NCI-H187 (cell line): Measurements from ENCODE around the gene MAP3K8.

Experiments used
- DNase-seq, 2 experiments: peaks; one replicate each; lab custom pipeline; 2025; lab: John Stamatoyannopoulos, UW

MAP3K8 gene

GRCh38 chr10:30490289-30491000, 56.5 kb downstream of the MAP3K8 start:
- no peak for DNase-seq

- no peak for DNase-seq
Measured at GRCh38 chr10:30491204-30491915, 57.4 kb downstream of the MAP3K8 start.

GRCh38 chr10:30491916-30492515, 58.0 kb downstream of the MAP3K8 start:
- no peak for DNase-seq

GRCh38 chr10:30493609-30494530, 59.9 kb downstream of the MAP3K8 start:
- DNase-seq: no peak

GRCh38 chr10:30494558-30494957, 60.6 kb downstream of the MAP3K8 start:
- DNase-seq: no peak

GRCh38 chr10:30495687-30496086, 61.7 kb downstream of the MAP3K8 start:
- no peak for DNase-seq

- no peak for DNase-seq
Measured at GRCh38 chr10:30499816-30500215, 65.8 kb downstream of the MAP3K8 start.

GRCh38 chr10:30500534-30500933, 66.5 kb downstream of the MAP3K8 start:
- no peak for DNase-seq

GRCh38 chr10:30500963-30501504, 67.0 kb downstream of the MAP3K8 start:
- DNase-seq: no peak

- DNase-seq: no peak
Measured at GRCh38 chr10:30502266-30503060, 68.5 kb downstream of the MAP3K8 start.

- DNase-seq: no peak
Measured at GRCh38 chr10:30503700-30504266, 69.8 kb downstream of the MAP3K8 start.

- DNase-seq: no peak
Measured at GRCh38 chr10:30505543-30506298, 71.7 kb downstream of the MAP3K8 start.

- no peak for DNase-seq
Measured at GRCh38 chr10:30509508-30509907, 75.5 kb downstream of the MAP3K8 start.

- DNase-seq: no peak
Measured at GRCh38 chr10:30510184-30510931, 76.4 kb downstream of the MAP3K8 start.

GRCh38 chr10:30510932-30511700, 77.1 kb downstream of the MAP3K8 start:
- DNase-seq: no peak
